Stimulated activated CD4-positive, alpha-beta T cell treated with anti-CD3 and anti-CD28 coated beads, TNF-alpha, amount 100 ng/mL, for 24 hours (primary cell): ENCODE data around the gene GOLGA6B.
"Not testable (repeated sequence)": the region's sequence is repeated elsewhere in the genome, so short reads cannot be mapped to it uniquely, and the experiment has no call there.

Source experiments
- DNase-seq, 3 experiments: peaks; one replicate each; pipeline ENCODE4 v3.0.0-alpha.2; 2020; ENCODE audit warnings: low read depth in 3 of 3

The GOLGA6B gene, protein sequence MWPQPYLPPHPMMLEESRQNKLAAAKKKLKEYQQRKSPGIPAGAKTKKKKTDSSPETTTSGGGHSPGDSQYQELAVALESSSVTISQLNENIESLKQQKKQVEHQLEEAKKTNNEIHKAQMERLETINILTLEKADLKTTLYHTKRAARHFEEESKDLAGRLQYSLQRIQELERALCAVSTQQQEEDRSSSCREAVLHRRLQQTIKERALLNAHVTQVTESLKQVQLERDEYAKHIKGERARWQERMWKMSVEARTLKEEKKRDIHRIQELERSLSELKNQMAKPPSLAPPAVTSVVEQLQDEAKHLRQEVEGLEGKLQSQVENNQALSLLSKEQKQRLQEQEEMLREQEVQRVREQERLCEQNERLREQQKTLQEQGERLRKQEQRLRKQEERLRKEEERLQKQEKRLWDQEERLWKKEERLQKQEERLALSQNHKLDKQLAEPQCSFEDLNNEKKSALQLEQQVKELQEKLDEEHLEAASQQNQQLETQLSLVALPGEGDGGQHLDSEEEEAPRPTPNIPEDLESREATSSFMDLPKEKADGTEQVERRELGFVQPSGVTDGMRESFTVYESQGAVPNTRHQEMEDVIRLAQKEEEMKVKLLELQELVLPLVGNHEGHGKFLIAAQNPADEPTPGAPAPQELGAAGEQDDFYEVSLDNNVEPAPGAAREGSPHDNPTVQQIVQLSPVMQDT

DNA sequence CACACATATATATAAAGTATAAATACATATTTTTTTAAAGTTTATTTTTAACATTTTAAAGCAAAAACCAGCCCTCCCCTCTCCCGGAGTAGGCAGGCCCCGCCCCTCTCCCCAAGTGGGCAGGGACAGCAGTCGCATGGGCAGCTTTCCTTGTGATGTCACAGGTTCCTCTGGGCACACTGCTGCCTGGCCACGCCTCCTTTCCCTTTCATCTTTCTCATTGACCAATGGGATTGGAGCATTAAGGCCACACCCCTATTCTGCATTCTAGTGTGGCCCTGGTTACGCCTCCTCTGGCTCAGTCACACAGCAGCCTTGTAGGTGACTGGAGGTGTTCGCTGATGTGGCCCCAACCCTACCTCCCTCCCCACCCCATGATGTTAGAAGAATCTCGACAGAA, at the start of gene GOLGA6B:
TSS of gene GOLGA6B (plus strand) at position 301 of the 400 bp plus-strand sequence. CDS start at position 342, 41 bp downstream.
- DNase-seq: not testable (repeated sequence)

DNA sequence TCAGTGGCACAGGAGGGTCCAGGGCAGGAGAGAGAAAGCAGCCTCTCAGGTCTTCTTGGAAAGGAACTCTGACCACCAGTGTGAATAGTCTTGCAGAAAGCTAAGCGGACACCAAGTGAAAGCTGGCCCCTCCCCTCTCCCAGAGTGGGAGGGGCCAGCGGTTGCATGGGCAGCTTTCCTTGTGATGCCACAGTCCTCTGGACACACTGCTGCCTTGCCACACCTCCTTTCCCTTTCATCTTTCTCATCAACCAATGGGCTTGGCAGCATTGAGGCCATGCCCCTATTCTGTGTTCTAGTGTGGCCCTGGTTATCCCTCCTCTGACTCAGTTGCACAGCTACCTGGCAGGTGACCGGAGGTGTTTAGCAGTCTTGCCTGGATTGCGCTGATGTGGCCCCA, 49.7 kb upstream of the GOLGA6B start:
- no peak for DNase-seq

DNA sequence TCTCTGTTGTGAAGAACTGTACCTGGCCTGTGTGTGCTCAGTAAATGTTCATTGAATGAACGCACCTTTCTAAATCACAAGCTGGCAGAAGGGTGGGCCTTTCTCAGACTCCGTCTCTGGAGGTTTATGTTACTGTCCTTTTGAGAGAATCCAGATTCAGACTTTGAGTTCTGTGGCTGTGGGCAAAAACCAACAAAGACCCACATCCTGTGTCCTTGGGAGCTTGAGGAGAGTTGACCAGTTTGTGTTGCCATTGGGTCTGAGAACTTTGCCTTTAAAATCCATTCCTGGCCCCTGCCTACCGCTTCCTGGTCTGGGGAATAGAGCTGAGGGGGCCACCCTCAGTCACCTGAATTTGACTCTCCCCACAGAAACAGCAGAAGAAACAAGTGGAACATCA, 46.4 kb upstream of the GOLGA6B start:
- not testable (repeated sequence) for DNase-seq

DNA sequence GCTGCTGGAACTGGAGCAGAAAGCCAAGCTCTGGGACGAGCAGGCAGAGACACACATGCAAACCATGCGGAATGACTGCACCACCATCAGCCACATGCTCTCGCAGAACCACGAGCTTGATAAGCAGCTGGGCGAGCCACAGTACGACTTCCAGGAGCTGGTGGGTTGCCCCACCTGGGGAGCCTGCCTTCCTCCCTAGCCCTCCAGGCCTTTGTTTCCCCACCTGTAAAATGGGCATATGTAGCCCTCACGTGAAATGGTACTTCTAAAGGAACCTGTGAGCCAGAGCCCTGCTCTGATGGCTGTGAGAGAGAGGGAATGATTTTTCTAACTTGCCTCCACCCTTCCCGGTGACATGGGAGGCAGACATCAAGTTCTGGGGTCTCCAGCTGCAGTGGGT, 44.6 kb upstream of the GOLGA6B start:
- DNase-seq: no peak

DNA sequence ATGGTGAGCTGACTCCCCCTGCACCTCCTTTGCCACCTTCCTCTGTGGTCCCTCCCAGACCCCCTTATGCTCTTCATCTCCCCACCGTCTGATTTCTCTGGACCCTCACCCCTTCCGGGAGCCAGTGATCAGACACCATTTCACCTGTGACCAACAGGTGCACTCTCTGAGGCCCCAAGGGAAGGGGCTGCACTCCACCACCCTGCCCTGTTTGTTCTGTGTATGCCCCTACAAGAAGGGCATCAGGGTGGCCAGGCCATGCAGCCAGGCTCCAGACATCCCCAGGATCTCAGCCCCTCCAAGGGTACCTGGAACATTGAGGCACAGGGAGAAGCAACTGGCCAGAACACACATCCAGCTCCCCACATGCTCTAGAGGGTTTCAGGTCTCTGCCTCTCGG, 42.2 kb upstream of the GOLGA6B start:
- DNase-seq: not testable (repeated sequence)

DNA sequence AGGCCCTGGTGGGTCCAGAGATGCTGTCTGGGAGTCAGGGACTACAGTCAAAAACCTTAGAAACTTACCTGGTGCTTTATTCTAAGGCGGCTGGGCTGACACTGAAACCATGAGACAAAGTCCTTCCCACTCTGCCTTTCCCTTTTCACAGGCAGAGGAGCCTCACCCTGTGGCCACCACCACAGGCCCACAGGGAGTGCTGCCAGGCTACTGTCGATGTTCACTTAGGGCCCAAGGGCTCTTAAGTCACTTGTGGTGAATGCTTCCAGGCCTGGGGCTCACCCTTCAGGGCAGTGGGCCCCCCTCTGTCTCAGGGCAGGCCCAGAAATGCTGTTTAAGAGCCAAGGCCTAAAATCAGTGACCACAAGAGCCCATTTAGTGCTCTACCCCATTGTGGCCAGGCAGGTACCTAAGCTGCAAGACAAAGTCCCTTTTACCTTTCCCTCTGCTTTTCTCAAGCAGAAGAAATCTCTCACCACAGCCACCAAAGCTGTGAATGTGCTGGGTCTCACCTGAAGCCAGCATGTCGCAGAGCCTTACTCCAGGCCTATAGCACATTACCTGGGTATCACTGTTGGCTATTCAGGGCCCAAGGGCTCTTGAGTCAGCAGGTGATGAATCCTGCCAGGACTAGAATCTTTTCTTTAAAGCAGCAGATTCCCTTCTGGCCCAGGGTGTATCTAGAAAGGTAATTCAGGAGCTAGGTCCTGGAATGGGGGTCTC, 39.5 kb upstream of the GOLGA6B start:
- no peak for DNase-seq

DNA sequence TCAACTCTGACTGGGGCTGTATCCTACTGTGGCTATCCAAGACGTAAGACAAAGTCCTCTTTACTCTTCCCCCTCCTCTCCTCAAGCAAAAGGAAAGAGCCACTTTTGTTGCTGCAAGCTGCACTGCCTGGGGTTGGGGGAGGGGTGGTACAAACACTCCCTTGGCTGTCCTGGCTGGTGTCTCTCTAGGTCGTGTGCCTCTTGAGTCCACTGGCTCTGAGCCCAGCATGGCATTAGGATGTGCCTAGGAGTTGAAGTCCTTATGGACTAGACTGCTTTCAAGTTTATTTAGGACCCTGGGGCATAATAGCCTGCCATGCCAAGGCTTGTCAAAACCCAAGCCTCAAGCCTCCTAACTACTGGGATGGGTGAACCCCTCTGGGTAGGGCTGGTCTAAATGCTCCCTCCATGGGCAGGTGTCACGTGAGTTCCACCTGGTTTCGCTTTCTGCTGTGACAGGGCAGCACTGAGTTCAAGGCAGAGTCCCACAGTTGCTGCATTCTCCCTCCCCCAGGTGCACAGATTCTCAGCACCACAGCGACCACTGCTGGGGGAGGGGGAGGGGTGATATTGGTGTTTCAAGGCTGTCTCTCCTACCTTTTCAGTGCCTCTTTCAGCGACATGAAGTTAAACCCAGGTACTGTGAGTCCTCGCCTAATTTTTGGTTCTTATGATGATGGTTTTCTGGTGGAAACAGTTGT, 38.8 kb upstream of the GOLGA6B start:
- not testable (repeated sequence) for DNase-seq

DNA sequence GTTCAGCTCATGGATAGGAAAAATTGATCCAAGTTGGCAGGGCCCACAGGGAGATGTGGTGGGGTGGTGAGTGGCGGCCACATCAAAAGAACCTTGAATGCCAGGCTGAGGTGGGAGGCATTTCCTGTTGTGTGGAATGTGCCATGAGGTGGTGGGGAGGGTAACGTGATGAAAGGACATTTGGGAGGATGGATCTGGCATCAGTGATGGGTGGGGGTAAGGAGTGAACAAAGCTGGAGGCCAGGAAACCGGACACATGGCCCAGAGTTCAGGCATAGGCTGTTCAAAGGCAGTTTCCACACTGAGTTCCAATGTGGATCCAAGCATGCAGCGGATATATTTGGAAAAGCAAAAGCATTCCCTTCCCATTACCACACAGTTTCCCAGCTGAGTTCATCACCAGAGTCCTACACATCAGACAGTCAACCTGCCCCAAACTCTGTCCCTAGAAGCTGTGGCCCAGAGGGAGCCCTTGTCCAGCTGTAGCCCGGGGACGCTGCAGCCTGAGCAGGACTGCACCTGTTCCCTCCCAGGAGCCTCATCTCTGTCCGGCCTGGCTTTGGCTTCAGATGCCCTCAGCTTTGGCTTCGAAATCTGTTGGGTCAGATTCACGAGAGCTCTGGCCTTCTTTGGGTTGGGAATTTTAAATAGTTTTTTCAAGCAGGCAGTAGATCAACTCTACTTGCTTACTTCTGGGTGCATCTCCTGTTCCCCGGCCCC, 37.8 kb upstream of the GOLGA6B start:
- no peak for DNase-seq

DNA sequence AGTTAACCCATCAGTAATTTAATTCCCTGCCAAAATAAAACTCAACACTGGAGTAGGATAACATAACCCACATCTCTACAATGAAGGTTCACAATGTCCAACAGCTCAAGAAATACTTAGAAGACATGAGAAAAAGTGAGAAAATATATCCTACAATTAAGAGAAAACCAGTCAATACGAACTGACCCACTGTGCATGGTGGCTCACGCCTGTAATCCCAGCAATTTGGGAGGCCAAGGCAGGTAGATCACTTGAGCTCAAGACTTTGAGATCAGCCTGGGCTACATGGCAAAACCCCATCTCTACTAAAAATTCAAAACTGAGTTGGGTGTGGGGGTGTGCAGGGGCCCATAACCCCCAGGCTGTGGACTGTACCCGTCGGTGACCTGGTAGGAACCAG, 30.6 kb upstream of the GOLGA6B start:
- DNase-seq: not testable (repeated sequence)

DNA sequence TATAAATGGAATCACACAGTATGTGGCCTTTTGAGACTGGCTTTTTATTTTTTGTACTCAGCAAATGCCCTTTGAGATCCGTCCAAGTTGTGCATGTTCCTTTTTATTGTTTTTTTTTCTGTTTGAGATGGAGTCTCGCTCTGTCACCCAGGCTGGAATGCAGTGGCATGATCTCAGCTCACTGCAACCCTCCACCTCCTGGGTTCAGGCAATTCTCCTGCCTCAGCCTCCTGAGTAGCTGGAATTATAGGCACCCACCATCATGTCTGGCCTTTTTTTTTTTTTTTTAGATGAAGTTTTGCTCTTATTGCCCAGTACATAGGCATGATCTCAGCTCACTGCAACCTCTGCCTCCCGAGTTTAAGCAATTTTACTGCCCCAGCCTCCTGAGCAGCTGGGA, 28.3 kb upstream of the GOLGA6B start:
- not testable (repeated sequence) for DNase-seq

DNA sequence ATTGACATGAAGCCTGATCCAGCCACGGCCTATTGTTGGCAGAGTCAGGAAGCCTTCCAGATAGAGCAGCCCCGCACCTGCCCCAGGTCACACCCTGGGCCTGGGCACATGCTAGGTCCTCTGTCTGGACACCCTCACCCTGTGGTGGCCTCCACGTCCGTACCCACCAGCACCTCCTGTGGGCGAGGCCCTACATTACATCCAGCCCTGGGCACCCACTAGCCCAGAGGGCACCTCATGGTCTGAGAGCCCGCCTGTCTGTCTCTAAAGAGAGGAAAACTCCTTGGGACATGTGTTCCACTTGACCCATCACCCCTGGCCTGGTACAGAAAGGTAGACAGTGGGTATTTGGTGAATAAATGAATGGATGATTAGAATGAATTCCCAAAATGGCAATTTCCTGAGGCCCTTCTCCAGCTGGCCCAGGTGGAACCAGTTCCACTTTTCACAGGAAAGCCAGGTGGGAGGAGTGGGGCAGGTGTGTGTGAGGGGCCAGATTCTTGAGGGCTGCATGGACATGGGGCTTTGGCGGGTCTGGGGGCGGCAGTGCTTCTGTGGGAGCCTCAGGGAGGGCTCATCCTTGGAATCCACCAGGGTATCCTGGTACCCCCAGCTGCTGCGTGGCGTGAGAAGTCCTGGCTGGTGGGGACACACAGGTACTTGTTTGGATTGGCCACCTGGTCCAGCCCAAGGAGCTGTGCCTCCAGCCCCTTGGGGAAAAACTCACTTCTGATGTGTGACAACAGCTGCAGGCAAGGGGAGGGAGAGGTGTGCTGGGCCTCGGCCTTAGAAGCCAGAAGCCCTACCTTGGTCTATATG, 26.0 kb upstream of the GOLGA6B start:
- not testable (repeated sequence) for DNase-seq

DNA sequence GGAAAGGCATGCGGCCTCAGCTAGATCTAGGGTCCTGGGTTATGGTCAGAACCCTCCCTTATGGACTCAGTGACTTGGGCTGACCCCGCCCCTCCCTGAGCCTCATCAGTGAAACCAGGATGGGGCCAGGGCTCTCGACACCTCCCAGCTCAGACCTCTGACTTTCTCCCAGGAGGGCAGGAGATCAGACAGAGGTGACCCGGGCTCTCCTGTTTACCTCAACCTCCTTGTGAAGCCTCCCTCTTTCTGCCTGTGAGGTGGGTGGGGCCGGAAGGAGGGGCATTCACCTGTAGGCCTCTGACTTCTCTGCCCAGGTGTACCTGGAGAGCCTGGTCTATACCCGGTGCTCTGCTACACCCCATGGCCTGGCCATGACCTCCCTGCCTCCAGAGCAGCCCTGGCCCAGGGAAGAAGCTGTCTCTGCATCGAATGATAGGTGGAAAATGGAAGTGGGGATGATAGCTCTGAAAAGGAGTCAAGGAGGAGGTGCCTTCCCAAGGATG, 25.4 kb upstream of the GOLGA6B start:
- not testable (repeated sequence) for DNase-seq

DNA sequence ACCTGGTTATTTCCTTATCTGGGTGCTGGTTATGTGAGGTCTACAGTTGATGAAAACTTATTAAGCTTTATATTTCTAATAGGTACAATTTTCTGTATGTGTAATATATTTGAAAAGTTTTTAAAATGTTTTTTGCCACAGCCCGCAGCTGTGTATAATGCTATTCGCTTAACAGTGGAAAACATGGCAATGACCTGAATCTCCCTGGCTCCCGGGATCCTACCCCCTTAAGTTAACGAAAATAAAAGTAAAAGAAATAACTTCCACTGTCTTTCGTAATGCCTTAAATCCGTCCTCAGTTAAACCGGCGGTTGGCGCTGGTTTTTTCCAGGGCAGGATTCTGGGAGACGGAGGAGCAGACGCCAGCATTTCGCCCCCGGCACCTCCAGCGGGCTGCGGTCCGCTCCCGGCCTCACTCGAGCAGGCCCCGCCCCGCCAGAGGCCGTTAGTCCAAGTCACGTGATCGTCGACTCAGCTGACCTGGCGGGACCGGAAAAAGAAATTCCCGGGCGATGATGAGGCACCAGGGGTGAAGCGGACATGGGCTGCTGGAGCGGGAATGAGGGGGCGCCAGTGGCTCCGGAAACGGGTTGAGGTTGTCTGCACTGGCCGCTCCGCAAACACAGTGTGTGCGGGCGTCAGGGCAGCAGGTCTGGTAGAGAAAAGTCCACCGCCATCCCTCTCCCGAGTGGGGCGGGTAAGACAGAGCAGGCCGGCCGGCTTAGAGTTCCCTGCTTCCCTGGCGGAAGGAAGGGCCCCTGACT, 17.8 kb upstream of the GOLGA6B start:
- peak; percentile 43 to 71 (median 50) for DNase-seq

DNA sequence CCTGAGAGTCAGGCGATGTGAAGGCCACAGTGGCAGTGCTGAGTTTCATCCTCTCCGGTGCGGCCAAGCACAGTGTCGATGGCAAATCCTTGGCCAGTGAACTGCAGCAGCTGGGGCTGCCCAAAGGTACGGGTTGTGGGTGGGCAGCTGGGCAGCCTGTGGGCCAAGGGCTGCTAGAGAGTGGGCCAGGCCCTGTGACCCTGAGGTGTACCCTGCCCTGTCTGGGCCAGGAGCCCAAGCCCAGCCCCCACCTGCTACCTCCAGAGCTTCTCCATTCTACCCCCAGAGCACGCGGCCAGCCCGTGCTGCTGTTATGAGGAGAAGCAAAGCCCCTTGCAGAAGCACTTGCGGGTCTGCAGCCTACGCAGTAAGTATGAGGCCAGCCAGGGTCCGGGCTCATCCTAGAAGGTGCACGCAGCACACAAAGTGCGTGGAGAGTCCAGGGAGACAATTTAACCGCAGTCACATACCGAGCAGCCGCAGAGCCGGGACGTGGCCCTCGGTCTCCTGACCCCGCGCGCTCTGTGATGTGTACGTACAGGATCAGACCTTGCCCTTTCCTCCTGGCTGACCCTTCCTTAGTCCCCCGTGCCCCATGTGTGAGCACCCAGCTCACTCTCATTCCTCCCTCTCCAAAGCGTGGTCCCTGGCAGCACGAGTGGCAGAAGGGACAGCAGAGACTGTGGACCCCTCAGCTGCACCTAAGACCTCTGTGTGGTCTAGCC, 14.6 kb upstream of the GOLGA6B start:
- DNase-seq: not testable (repeated sequence)

DNA sequence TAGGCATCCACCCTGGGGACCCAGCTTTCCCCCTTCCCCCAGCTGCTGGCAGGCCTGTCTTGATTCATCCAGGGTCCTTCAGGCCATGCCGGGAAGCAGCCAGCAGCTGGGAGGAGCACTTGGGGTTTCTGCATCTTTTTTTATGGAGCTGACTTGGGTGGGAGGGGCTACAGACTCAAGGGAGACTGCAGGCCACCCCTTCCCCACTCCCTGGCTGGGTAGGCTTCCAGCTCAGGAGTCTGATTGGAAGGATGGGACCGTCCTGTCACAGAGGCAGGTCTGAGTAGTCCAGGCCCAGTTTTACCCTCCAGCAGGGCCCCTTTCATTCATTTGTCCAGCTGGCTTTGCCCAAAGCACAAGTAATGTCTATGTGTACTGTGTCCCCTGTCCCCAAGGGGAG, 12.2 kb upstream of the GOLGA6B start:
- not testable (repeated sequence) for DNase-seq

DNA sequence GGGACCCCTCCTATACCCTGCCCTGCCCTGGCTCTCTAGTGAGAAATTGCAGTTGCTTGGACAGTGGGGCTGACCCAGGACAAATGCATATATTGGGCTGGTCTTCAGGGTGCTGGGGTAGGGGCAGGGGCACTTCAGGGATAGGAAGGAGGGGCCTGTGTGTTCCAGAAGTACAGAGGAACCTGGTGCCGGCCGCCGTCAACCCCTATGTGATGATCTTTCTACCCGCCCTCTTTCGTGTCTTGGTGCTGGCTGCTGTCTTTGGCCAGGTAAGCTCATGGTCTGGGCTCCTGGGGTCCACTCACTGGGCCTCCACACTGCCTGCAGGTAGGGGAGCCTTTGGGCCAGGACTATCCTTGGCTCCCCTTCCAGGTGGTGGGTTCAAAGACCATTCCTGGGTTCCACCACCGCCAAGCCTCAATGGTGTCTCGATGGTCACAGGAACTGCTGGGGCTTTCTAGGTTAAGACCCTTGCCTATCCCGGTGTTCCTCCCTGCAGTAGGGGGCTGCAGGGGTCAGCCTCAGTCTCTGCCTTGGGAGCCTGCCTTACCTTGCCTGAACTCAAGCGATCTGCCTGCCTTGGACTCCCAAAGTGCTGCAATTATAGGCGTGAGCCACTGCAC, 5.8 kb upstream of the GOLGA6B start:
- not testable (repeated sequence) for DNase-seq

DNA sequence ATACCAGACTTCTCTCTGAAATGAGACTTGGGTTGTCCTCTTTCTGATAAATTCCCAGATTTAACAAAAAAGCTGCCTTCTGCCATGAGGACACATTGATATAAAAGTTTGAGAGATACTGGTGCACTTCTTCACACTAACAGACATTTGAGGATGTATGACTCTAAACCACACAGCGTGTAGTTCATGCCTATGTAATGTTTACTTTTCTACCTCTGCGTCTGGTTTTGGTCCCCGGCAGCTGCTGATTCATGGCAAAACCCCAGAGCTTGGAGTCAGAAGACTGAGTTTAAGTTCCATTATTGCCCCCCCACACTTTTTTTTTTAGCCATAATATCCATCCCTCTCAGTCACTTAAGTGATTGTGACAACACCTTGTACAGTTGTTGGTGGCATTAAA, 1.5 kb downstream of the GOLGA6B start:
- DNase-seq: not testable (repeated sequence)

DNA sequence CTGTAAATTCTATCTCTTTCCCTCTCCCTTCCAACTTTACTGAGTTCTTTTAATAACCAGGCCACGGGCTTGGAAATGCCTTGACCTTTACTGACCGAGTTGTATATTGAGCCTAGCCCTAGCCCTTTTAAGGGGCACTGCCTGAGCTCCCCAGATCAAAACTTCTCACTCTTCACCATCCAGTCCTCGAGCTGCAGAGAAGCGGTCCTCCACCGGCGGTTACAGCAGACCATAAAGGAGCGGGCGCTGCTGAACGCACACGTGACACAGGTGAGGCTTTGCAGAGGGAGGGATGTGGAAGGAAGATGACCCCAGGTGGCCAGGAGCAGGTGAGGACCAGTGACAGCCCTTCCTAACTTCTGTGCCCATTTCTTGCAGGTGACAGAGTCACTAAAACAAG, 6.6 kb downstream of the GOLGA6B start:
- not testable (repeated sequence) for DNase-seq
